ENCODE results near the gene ZDHHC12.

ZDHHC12 gene

DNA sequence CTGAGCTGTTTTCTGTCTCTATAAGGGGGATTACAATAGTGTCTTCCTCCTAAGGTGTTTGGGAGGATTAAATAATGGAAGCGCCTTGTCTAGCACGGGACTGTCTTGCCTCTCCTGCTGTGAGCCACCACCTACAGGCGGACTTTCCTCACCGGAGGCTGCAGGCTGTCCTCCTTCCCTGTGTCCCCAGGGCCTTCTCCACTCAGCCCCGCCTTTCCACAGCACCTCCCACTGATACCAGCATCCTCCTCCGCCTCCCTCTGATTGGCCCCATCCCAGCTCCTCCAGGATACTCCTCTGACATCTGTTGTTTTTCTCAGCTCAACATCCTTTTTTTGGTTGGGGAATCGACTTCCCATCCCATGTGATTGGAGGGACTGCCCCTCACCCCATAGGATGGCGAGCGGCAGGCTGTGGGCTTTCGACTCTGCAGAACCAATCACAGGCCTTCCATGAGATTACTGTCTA lies 851 bp upstream of the ZDHHC12 start:
- H3K4me3 ChIP-seq (replicated peaks in 1 of 2; ENCODE audit: low read depth in 2 of 2, low read length in 2 of 2): peak overlapping the region; percentile 68 to 75
- DNase-seq (ENCODE audit: low read depth in 2 of 2): peak; percentile 86 to 91
- TF ChIP-seq, protein P1, sequence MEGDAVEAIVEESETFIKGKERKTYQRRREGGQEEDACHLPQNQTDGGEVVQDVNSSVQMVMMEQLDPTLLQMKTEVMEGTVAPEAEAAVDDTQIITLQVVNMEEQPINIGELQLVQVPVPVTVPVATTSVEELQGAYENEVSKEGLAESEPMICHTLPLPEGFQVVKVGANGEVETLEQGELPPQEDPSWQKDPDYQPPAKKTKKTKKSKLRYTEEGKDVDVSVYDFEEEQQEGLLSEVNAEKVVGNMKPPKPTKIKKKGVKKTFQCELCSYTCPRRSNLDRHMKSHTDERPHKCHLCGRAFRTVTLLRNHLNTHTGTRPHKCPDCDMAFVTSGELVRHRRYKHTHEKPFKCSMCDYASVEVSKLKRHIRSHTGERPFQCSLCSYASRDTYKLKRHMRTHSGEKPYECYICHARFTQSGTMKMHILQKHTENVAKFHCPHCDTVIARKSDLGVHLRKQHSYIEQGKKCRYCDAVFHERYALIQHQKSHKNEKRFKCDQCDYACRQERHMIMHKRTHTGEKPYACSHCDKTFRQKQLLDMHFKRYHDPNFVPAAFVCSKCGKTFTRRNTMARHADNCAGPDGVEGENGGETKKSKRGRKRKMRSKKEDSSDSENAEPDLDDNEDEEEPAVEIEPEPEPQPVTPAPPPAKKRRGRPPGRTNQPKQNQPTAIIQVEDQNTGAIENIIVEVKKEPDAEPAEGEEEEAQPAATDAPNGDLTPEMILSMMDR (IDR thresholded peaks at IDR 0.05; ENCODE audit: low read depth, low read length): no peak

GRCh38 chr9:128723352-128723865 lies 518 bp downstream of the ZDHHC12 start:
- peak overlapping the region; percentile 68 to 75 for H3K4me3 ChIP-seq (replicated peaks in 1 of 2; ENCODE audit: low read depth in 2 of 2, low read length in 2 of 2)
- DNase-seq (ENCODE audit: low read depth in 2 of 2): no peak
- TF ChIP-seq, protein P1 (IDR thresholded peaks at IDR 0.05; ENCODE audit: low read depth, low read length): no peak

DNA sequence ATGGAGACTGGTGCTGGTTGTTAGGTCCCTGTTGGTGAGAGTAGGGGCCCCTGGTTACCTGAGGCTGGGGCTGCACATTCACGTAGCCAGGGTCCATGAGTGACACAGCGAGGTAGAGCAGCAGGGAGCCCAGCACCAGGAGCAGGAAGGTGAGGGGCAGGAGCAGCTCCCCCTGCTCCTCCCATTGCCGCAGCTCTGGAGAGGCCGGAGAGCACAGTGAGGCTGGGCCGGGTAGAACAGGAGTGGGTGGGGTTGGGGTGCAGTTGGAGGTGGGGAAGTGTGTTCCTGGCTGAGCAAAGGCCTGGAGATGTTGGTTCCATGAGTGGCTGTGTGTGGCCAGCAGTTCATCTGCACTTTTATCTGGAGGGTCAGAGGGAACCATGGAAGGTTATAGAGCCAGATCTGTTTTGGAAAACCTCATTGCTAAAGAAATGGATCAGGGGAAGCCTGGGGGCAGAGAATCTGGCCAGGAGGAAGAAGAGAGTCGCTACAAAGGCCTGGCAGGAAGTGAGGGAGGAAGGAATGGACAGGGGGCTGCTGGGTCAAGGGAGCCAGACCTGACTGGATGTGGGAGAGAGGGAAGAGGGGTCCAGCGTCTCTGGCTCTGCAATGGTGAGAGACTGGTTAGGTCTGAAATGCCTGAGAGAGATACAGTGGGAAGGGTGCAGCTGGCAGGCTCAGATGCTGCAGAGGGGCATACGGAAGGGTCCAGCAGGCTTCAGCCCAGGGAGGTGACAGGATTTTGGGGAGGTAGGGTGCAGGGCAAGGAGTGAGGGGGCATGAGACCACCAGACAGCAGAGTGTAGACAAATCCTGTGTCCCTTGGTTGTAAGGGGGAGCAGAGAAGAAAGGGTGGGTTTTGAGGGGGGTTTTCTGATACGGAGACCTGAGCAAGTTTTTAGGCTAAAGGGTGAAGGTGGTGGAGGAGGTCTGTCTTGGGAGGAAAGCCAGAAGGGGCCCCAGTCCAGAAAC lies 1.3 kb downstream of the ZDHHC12 start:
- TF ChIP-seq, protein P1 (IDR thresholded peaks at IDR 0.05; ENCODE audit: low read depth, low read length): no peak
- DNase-seq (ENCODE audit: low read depth in 2 of 2): no peak
- H3K4me3 ChIP-seq (replicated peaks in 1 of 2; ENCODE audit: low read depth in 2 of 2, low read length in 2 of 2): no peak overlapping the region

DNA sequence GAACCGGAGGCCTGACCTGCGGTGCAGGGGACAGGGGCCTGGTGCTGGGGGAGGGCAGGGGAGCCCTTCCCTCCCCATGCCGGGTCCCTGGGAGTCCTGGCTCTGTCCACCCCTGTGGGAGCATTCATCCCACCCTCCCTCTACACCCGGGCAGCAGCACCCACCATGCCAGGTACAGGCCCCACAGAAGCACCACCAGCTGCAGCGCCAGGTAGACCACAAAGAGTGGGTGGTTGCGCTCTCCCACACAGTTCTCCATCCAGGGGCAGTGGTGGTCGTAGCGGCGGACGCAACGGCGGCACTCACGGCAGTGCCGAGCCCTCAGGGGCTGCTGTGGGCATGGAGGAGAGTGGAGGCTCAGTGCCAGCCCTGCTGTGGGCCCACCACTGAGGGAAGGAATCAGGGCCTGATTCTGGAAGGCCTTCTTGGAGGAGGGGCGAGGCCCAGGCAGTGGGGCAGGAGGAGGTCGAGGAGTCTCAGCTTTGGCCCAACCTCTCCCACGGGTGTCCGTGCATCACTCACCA lies 2.4 kb downstream of the ZDHHC12 start:
- DNase-seq (ENCODE audit: low read depth in 2 of 2): no peak
- H3K4me3 ChIP-seq (replicated peaks in 1 of 2; ENCODE audit: low read depth in 2 of 2, low read length in 2 of 2): no peak overlapping the region
- TF ChIP-seq, protein P1 (IDR thresholded peaks at IDR 0.05; ENCODE audit: low read depth, low read length): no peak

DNA sequence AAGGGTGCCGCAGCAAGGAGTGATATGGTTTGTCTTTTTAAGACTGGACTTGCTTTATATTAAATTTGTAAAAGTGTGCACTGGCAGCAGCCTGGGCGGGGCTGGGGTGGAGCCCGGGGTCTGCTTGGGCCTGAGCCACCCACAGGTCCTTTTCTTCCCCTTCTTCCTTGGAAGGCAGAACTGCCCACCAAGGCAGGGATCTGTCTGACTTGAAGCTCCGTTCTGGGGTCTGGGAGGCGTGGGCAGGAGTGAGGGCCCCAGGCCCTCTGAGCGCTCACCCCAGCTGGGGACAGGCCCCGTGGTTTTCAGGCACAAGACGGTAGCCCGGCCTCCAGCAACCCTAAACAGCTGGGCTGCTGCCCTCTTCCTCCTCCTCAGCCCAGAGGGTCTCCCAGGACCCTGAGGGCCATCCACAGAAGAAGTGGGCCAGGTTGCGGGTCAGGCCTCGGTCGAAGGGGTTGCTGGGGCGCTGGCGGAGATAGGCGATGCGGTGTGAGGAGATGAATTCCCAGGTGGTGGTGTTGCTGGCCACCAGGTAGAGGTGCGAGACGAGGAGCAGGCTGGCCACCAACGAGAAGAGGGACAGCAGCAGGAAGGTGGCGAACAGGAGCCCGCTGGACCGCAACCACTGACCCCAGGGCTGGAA lies 3.0 kb downstream of the ZDHHC12 start:
- no peak for DNase-seq (ENCODE audit: low read depth in 2 of 2)
- H3K4me3 ChIP-seq (replicated peaks in 1 of 2; ENCODE audit: low read depth in 2 of 2, low read length in 2 of 2): no peak overlapping the region
- TF ChIP-seq, protein P1 (IDR thresholded peaks at IDR 0.05; ENCODE audit: low read depth, low read length): no peak

DNA sequence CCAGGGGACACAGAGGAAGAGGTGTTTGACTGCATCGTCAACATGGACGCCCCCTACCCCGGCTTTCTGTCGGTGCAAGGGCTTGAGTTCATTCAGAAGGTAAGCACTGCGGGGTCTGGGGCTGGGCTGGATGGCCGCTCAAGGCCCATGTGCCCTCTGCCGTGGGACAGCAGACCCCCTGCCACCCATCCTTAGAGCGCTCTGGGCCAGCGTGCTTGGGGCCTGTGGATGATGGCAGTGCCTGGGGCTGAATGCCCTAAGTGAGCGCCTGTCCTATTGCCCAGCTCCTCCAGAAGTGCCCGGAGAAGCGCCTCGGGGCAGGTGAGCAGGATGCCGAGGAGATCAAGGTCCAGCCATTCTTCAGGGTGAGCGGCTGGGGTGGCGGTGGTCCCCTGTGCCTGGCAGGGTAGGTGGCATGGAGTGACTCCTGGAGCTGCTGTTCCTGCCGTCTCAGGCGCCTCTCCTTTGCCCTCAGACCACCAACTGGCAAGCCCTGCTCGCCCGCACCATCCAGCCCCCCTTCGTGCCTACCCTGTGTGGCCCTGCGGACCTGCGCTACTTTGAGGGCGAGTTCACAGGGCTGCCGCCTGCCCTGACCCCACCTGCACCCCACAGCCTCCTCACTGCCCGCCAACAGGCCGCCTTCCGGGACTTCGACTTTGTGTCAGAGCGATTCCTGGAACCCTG lies 3.9 kb downstream of the ZDHHC12 start:
- TF ChIP-seq, protein P1 (IDR thresholded peaks at IDR 0.05; ENCODE audit: low read depth, low read length): no peak
- DNase-seq (ENCODE audit: low read depth in 2 of 2): no peak
- no peak overlapping the region for H3K4me3 ChIP-seq (replicated peaks in 1 of 2; ENCODE audit: low read depth in 2 of 2, low read length in 2 of 2)

Data from cardiac fibroblast (primary cell).